Muscle of leg (tissue), 11 donors: Measurements from ENCODE around the gene ZDHHC14. TPM values are rescaled to one million over a fixed set of nuclear protein-coding genes. Genes with fewer than 3 reads are reported as not detected.

Source experiments
- DNase-seq: peaks from one replicate; pipeline ENCODE4 v3.0.0; 2013
- H3K27ac ChIP-seq: one replicate; pipeline ENCODE4 v1.5.1; 2013; ENCODE audit warnings: mild to moderate bottlenecking, low read length, control low read depth
- H3K27me3 ChIP-seq: one replicate; pipeline ENCODE4 v1.6.1; 2013; ENCODE audit warnings: low read length; ENCODE audit not compliant: control insufficient read depth, insufficient read depth
- H3K36me3 ChIP-seq: one replicate; pipeline ENCODE4 v1.6.1; 2013; ENCODE audit warnings: low read length; ENCODE audit not compliant: control insufficient read depth, insufficient read depth
- H3K4me1 ChIP-seq: one replicate; pipeline ENCODE4 v1.6.1; 2013; ENCODE audit warnings: low read length; ENCODE audit not compliant: control insufficient read depth, insufficient read depth
- H3K4me3 ChIP-seq: one replicate; pipeline ENCODE4 v1.5.1; 2013; ENCODE audit warnings: low read length, control low read depth
- H3K9me3 ChIP-seq: replicated peaks from 2 replicates; pipeline ENCODE4 v1.6.1; 2013; ENCODE audit warnings: low read depth, low read length; ENCODE audit not compliant: control insufficient read depth
- WGBS: methylation state at CpG from one replicate; pipeline ENCODE4 v1.1.5; 2013; ENCODE audit warnings: missing lambda C conversion rate; ENCODE audit not compliant: insufficient coverage; 5-methylcytosine and 5-hydroxymethylcytosine counted together
- polyA plus RNA-seq, 8 donors: library from polyadenylated mRNA; unstranded; fragments of 120-200 nt; gene quantifications; one replicate each; pipeline versions ENCODE4 v1.2.1 to v1.2.3, GENCODE V29; 2013; ENCODE audit warnings: inconsistent platforms in 1 of 8, low replicate concordance in 1 of 8; ENCODE audit not compliant: insufficient read length in 8 of 8, insufficient read depth in 1 of 8
- total RNA-seq: library from RNA; stranded (reverse); fragments of 120-200 nt; gene quantifications from one replicate; pipeline ENCODE4 v1.2.4, GENCODE V29; 2013

Gene ZDHHC14
- total and polyA plus RNA-seq, 9 donors: 3.4 to 8.9 (median 5.7) TPM

DNA sequence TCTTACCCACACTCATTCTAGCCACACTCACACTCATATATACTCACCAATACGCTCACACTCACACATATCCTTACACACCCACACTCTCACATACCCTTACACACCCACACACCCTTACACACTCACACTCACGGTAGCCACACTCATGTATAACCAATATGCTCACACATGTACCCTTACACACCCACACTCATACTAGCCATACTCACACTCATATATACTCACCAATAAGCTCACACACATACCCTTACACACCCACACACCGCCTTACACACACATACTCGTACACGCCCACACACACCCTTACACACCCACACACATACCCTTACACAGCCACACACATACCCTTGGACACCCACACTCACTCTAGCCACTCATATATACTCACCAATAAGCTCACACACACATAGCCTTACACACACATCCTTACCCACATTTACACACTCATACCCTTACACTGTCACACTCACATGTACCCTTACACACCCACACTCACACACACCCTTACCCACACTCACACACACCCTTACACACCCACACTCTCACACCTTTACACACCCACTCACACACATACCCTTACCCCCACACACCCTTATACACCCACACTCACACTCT, 249.6 kb downstream of the ZDHHC14 start:
- Histone ChIP-seq H3K9me3 (no peaks in the 10 kb centered on the region), H3K27me3 (no peaks in the 10 kb centered on the region), H3K4me3 (no peak overlapping the region), H3K4me1 (peaks cover 16% of the 10 kb centered on the region), H3K27ac (no peak overlapping the region), H3K36me3 (no peaks in the 10 kb centered on the region)
- WGBS: 98% methylated on average over 5 of the region's 5 CpGs
- no peak for DNase-seq

DNA sequence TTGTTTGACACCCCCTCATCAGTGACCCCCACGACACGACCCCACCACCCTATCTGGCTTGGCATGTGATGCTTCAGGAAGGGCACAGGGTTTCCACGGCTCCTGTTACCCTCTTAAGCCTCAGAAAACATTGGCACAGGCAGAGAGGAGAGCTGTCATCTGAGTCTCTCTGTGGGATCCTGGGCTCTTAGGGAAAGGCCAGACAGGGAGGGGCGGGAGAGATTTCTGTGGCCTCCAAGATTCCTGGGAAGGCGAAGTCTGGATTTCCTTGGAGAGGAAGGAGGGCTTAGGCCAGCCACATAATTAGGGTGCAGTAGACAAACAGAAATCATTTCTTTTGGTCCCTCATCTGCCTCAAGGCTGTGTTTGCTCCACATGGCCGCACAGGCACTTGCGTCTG, 250.4 kb downstream of the ZDHHC14 start:
- Histone ChIP-seq H3K4me1 (peaks cover 15% of the 10 kb centered on the region), H3K27ac (peak overlapping the region; percentile 3), H3K27me3 (no peaks in the 10 kb centered on the region), H3K4me3 (no peak overlapping the region), H3K9me3 (no peaks in the 10 kb centered on the region), H3K36me3 (no peaks in the 10 kb centered on the region)
- WGBS: 20% methylated on average over 1 of the region's 7 CpGs
- peak; percentile 49 for DNase-seq

DNA sequence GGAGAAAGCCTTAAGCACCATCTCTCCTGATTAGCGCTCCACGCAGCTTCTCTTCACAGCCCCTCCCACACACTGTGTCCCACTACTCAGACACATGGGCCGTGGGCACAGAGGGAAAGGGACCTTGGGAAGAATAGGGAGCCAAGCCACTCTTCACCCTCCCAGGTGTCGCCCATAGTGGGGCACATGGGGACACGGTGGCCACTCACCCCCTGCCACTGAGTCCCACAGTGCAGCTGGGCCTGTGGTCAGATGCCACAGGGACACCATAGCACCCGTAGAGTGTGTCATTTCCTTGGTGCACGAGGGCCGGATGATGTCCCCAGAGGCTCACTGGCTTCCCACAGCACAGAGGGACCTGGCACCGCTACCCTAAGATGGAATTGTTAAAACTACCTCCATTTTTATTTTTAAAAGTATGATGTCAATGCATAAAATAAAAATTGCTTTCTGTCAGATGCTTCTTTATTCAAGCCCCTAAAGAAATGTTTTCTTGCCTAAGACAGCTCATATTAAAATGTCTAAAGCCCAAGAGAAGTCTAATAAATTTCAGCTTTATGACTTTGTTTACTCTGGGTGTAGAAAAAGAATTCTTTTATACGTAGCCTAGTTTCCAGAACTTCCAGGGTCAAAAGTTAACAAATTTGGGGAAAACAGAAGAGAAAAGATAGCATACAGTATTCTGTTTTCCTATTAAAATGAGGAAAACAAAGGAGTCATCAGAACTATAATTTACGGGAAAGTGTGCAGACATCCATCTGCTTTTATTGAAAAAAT, 251.0 kb downstream of the ZDHHC14 start:
- H3K27ac ChIP-seq: no peak overlapping the region
- no peaks in the 10 kb centered on the region for H3K9me3 ChIP-seq
- peak; percentile 52 for DNase-seq
- no peaks in the 10 kb centered on the region for H3K36me3 ChIP-seq
- H3K4me3 ChIP-seq: no peak overlapping the region
- H3K4me1 ChIP-seq: peaks cover 15% of the 10 kb centered on the region
- WGBS: 60% methylated on average over 1 of the region's 11 CpGs
- no peaks in the 10 kb centered on the region for H3K27me3 ChIP-seq

DNA sequence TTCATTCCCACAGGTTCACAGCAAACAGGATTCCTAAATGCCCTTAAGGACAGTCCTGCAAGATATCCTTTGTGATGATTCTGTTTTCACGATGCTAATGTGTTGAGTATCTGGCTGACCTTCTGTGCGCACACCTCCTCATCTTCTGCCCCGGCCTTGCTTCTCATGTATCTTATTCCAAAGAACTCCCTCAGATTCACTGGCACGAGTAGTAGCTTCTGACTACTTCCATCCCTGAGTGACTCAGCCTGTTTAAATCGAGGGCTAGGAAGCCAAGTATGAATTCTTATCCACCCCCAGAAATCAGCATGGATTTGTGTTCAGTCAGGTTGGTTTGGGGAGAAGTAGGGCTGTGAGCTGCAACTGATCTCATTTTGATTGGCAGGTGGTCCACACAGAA, 251.8 kb downstream of the ZDHHC14 start:
- H3K27me3 ChIP-seq: no peaks in the 10 kb centered on the region
- H3K27ac ChIP-seq: no peak overlapping the region
- WGBS: no CpG with 5 or more reads among the region's 5 CpGs
- no peaks in the 10 kb centered on the region for H3K9me3 ChIP-seq
- H3K4me3 ChIP-seq: no peak overlapping the region
- peak; percentile 89 for DNase-seq
- no peaks in the 10 kb centered on the region for H3K36me3 ChIP-seq
- peaks cover 15% of the 10 kb centered on the region for H3K4me1 ChIP-seq

DNA sequence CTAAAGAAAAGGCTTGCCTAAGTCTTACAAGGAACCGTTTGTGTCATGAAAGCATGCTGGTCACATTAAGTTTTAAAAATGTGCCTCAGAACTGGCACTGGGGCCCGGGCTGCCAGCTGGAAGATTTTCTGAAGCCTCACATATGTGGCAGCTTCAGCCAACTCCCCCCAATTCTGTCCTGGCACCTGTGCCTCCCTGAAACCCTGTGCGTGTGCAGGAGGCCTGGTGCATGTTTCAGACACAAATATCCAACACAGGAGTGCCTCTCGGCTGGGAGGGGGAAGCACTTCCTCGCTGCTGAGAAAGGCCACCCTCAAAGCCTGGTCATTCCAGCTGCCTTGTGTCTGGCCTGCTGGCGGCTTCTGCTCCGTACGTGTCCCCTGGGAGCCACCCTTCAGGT, 253.6 kb downstream of the ZDHHC14 start:
- Histone ChIP-seq H3K4me3 (no peak overlapping the region), H3K27me3 (no peaks in the 10 kb centered on the region), H3K27ac (no peak overlapping the region), H3K9me3 (no peaks in the 10 kb centered on the region), H3K36me3 (no peaks in the 10 kb centered on the region), H3K4me1 (peaks cover 15% of the 10 kb centered on the region)
- DNase-seq: no peak
- 49% methylated on average over 3 of the region's 8 CpGs for WGBS

DNA sequence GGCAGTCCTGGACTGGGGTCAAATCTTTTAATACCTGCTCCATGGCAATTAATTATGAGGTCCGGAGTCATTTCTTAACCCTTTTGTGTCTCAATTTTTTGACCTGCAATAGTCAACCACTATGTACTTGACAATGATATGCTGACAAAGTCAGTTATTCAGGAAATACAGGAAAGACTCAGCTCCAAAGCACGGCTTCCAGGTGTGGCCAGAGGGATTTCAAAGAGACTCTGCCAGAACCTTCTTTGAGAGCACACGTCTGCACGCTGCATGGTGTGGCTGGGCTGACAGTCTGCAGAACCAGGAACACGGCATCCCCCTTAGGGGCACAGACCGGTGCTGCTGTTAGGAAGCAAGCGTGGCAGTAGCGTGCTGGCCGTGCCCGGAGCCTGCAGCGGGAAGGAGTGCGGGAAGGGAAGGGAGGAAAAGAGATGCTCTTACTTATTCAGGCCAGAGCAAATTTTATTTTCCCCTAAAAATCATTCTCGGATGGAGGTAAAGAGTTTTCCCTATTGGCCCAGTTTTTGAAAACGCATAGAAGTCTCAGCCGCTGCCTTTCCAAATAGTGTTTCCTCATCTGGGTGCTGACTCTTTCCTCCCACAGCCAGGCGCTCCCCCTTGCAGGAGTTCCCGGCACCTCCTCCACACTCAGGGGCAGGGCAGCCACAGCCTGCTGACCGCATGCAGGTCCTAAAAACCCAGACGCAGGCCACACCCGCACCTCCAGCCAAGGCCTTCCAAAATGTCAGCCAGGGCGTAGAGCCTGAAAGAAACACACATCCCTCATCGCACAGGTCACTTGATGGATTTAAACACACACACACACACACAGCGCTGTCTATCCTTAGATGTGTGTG, 254.6 kb downstream of the ZDHHC14 start:
- H3K27ac ChIP-seq: no peak overlapping the region
- DNase-seq: no peak
- no peak overlapping the region for H3K4me3 ChIP-seq
- no peaks in the 10 kb centered on the region for H3K27me3 ChIP-seq
- WGBS: 46% methylated on average over 13 of the region's 23 CpGs
- no peaks in the 10 kb centered on the region for H3K9me3 ChIP-seq
- H3K4me1 ChIP-seq: peaks cover 15% of the 10 kb centered on the region
- H3K36me3 ChIP-seq: no peaks in the 10 kb centered on the region

DNA sequence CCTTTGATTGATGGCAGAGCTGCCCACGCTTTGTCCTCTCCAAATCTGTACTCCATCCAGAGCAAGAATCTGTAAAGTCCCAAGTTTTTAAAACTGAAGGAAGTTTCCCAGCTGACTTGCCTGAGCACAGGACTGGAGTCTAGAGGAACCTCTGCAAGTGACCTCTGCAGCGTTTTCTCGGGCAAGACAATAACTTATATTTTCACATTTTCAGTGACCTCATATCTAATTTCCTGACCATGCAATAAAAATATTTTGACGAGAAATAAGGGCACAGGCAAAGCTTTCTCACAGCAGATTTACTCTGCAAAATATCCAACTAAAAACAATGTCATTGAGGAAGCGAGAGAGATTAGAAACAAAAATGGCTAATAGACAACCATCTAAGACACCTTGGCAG, 256.5 kb downstream of the ZDHHC14 start:
- DNase-seq: no peak
- Histone ChIP-seq H3K9me3 (no peaks in the 10 kb centered on the region), H3K36me3 (no peaks in the 10 kb centered on the region), H3K27ac (no peak overlapping the region), H3K4me3 (no peak overlapping the region), H3K4me1 (peaks cover 7% of the 10 kb centered on the region), H3K27me3 (no peaks in the 10 kb centered on the region)
- 56% methylated on average over 3 of the region's 5 CpGs for WGBS

DNA sequence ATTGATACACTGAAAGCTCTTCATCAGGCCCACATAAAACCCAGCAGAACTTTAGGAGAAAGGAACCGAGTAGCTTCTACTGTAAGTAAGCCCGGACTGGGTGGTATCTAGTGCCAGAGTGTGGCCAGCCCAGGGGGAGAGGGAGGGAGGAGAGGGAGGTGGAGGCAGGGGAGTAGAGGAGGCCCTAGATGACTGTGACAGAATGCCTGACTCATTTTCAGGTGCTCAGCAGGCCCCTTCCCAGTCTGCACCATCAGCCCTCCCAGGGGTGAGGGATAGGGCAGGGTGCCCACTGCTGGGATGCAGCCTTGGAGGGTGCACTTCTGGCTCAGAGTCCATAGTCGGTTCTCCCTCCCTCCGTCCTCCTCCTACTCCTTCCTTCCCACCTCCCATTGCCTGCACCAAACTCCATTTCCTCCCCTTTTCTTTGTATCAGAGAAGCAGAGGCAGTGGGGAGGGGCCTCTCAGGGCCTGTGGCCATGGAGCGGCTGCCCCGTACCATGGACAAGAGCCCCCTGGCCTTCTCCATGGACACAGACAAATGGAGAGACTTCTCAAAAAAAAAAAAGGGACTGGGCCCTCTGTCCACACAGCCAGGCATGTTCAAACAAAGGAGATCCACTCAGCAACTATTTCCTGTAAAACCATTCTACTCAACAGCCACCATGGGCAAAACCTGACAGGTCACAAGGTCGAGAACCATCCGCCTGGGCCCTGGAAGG, 257.1 kb downstream of the ZDHHC14 start:
- WGBS: 73% methylated on average over 7 of the region's 8 CpGs
- no peaks in the 10 kb centered on the region for H3K9me3 ChIP-seq
- no peak for DNase-seq
- no peaks in the 10 kb centered on the region for H3K36me3 ChIP-seq
- H3K4me1 ChIP-seq: peaks cover 5% of the 10 kb centered on the region
- H3K4me3 ChIP-seq: no peak overlapping the region
- H3K27me3 ChIP-seq: no peaks in the 10 kb centered on the region
- no peak overlapping the region for H3K27ac ChIP-seq

DNA sequence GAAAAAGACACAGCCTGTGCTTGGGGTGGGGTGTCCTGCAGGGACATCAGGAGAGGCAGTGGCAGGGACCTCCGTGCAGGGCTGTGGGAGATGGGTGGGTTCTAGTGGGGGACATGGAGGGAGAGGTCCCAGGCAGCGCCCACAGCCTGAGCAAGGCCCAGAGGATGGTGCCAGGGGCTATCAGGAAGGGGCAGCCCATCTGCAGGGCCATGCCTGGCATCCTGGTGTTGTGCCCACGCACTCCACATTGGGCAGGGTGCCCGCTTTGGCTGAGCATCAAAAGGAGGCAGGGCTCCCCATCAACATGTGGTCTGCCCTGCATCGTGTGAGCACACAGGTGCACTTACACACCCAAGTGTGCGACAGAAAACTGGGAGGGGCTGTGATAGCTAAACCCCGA, 257.8 kb downstream of the ZDHHC14 start:
- H3K27me3 ChIP-seq: no peaks in the 10 kb centered on the region
- DNase-seq: no peak
- H3K4me3 ChIP-seq: no peak overlapping the region
- H3K27ac ChIP-seq: no peak overlapping the region
- no peaks in the 10 kb centered on the region for H3K36me3 ChIP-seq
- WGBS: 83% methylated on average over 5 of the region's 7 CpGs
- peaks cover 4% of the 10 kb centered on the region for H3K4me1 ChIP-seq
- H3K9me3 ChIP-seq: no peaks in the 10 kb centered on the region
